GM12892 (cell line): ENCODE data around the gene KBTBD13.

ENCODE experiments used
- POLR2A ChIP-seq: IDR thresholded peaks from 2 replicates; pipeline ENCODE4 v1.6.1; 2011; ENCODE audit warnings: low read depth, low read length, control low read depth
- POLR2AphosphoS5 ChIP-seq: IDR thresholded peaks from 2 replicates; pipeline ENCODE4 v1.6.1; 2011; ENCODE audit warnings: low read depth, low read length, control low read depth
- TAF1 ChIP-seq: IDR thresholded peaks from 2 replicates; pipeline ENCODE4 v1.6.1; 2011; ENCODE audit warnings: low read depth, mild to moderate bottlenecking, control low read depth, low read length, borderline replicate concordance

DNA sequence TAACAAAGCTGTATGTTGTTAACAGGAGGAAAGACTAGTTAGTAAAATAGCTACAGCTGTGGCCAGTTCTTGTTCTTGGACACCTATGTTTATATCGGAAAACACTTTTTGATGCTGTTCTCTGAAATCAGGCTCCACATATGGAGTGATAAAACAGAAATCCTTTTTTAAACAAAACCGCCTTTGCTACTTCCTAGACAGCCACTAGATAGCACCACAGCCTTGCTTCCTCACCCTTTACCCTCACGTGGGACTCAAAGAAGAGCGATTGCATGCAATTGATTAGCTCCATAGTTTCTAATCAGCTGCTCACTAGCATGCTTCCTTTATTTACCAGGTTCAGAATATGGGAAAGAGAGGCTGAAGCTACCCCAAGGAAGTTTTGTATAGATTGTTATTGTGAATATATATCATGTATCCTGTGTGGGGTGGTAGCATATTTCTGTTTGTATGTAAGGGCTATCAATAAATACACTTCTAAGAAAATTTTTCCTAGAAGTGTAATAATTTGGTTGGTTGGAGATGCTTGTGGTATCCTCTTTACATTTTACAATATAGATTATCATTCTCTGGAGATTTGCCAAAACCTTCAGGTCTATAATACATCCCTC lies 42.8 kb upstream of the KBTBD13 start:
- TF ChIP-seq TAF1 (no peak), POLR2A (no peak), POLR2AphosphoS5 (no peak)
